MCF 10A (cell line): ENCODE results near the gene SCAMP1. TPM values are rescaled to one million over a fixed set of nuclear protein-coding genes. Genes with fewer than 3 reads are reported as not detected.

Experiments
- BruUV-seq: library from RNA; stranded (reverse); fragments of 400-500 nt; replicated peaks from 2 replicates; lab custom pipeline; 2021; lab: Mats Ljungman, UMichigan
- CTCF ChIA-PET: fragments of 300-600 bp; sonication (Branson Sonifier 250); formaldehyde crosslinking; extraction: SDS; loops from one replicate; lab custom pipeline; 2021; ENCODE audit warnings: antibody characterized with exemption, inconsistent platforms; lab: Yijun Ruan, JAX
- POLR2A ChIA-PET: fragments of 300-600, 350-650 bp; sonication (Branson Sonifier 250); formaldehyde crosslinking; extraction: SDS; loops from one replicate; lab custom pipeline; 2020; ENCODE audit warnings: antibody characterized with exemption, inconsistent platforms; lab: Yijun Ruan, JAX
- DNase-seq: peaks from one replicate; pipeline ENCODE4 v3.0.0-alpha.2; 2018; ENCODE audit not compliant: unreplicated experiment
- H3K27ac Mint-ChIP-seq: one replicate; pipeline ENCODE4 v1.8.0; 2022; ENCODE audit warnings: mild to moderate bottlenecking, low read depth, mixed read lengths; ENCODE audit not compliant: unreplicated experiment
- H3K27me3 Mint-ChIP-seq: one replicate; pipeline ENCODE4 v1.8.0; 2022; ENCODE audit warnings: mixed read lengths; ENCODE audit not compliant: insufficient read depth, unreplicated experiment
- H3K36me3 Mint-ChIP-seq: one replicate; pipeline ENCODE4 v1.8.0; 2022; ENCODE audit warnings: mild to moderate bottlenecking, moderate library complexity, mixed read lengths; ENCODE audit not compliant: insufficient read depth, unreplicated experiment
- H3K4me1 Mint-ChIP-seq: one replicate; pipeline ENCODE4 v1.8.0; 2022; ENCODE audit warnings: mixed read lengths; ENCODE audit not compliant: insufficient read depth, unreplicated experiment
- H3K4me3 Mint-ChIP-seq: one replicate; pipeline ENCODE4 v1.8.0; 2022; ENCODE audit warnings: mild to moderate bottlenecking, moderate library complexity, mixed read lengths; ENCODE audit not compliant: unreplicated experiment
- H3K9me3 Mint-ChIP-seq: one replicate; pipeline ENCODE4 v1.8.0; 2022; ENCODE audit warnings: mixed read lengths; ENCODE audit not compliant: unreplicated experiment
- intact Hi-C: fragments of 100-400 bp; cut with micrococcal nuclease; formaldehyde crosslinking; loops from 2 replicates; pipeline ENCODE4 v1.14.1; 2022
- total RNA-seq: library from RNA; stranded (reverse); gene quantifications from 2 replicates; pipeline ENCODE4 v1.2.3, GENCODE V29; 2022
- TF ChIP-seq, protein P1 (sequence below): fragments of 200-600 bp; IDR thresholded peaks from one replicate; pipeline ENCODE4 v1.8.0; 2022; ENCODE audit warnings: antibody characterized with exemption, mild to moderate bottlenecking; ENCODE audit not compliant: unreplicated experiment

The SCAMP1 gene
- total RNA-seq, 1 experiment from 2014 or later: 26.1 TPM

DNA sequence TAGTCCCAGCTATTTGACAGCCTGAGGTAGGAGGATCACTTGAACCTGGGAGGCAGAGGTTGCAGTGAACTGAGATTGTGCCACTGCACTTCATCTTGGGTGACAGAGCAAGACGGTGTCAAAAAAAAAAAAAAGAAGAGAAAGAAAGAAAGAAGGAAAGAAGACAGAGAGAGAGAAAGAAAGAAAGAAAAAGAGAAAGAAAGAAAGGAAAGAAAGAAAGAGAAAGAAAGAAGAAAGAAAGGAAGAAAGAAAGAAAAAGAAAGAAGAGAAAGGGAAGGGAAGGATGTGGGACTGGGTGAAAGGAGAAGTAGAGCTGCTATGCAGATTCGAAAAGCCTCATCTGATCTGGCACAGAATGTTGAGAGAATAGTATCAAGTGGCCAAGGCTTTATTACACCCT, 23.7 kb upstream of the SCAMP1 start:
- Mint-ChIP-seq H3K36me3 (no peaks in the 10 kb centered on the region), H3K27ac (no peak overlapping the region), H3K27me3 (no peaks in the 10 kb centered on the region), H3K4me1 (peaks cover 6% of the 10 kb centered on the region), H3K4me3 (no peak overlapping the region), H3K9me3 (peaks cover 16% of the 10 kb centered on the region)
- ChIA-PET POLR2A (interaction anchor here (0.6 kb wide), 1 partner anchor 20 kb away, joined by 3 read pairs; no protein-coding TSS in a partner anchor), CTCF (interaction anchor here (1.4 kb wide), 1 partner anchor 8 kb away, joined by 5 read pairs; no protein-coding TSS in a partner anchor)
- intact Hi-C loops: no loop called here
- TF ChIP-seq, protein P1, sequence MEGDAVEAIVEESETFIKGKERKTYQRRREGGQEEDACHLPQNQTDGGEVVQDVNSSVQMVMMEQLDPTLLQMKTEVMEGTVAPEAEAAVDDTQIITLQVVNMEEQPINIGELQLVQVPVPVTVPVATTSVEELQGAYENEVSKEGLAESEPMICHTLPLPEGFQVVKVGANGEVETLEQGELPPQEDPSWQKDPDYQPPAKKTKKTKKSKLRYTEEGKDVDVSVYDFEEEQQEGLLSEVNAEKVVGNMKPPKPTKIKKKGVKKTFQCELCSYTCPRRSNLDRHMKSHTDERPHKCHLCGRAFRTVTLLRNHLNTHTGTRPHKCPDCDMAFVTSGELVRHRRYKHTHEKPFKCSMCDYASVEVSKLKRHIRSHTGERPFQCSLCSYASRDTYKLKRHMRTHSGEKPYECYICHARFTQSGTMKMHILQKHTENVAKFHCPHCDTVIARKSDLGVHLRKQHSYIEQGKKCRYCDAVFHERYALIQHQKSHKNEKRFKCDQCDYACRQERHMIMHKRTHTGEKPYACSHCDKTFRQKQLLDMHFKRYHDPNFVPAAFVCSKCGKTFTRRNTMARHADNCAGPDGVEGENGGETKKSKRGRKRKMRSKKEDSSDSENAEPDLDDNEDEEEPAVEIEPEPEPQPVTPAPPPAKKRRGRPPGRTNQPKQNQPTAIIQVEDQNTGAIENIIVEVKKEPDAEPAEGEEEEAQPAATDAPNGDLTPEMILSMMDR: no peak
- DNase-seq: no peak
- no TSS peak for BruUV-seq

- Mint-ChIP-seq H3K4me3 (no peak overlapping the region), H3K9me3 (peaks cover 16% of the 10 kb centered on the region), H3K36me3 (no peaks in the 10 kb centered on the region), H3K27me3 (no peaks in the 10 kb centered on the region), H3K27ac (no peak overlapping the region), H3K4me1 (peaks cover 1% of the 10 kb centered on the region)
- intact Hi-C loops: no loop called here
- ChIA-PET CTCF (interaction anchor here (1.7 kb wide), 1 partner anchor 11 kb away, joined by 4 read pairs; no protein-coding TSS in a partner anchor), POLR2A (interaction anchor here (0.6 to 1.0 kb wide), 3 partner anchors 11 to 19 kb away, joined by 3 read pairs; no protein-coding TSS in a partner anchor)
- DNase-seq: no peak
- no TSS peak for BruUV-seq
- TF ChIP-seq, protein P1: no peak
These were observed 20.6 kb upstream of the SCAMP1 start for GRCh38 chr5:78339617-78340436.

DNA sequence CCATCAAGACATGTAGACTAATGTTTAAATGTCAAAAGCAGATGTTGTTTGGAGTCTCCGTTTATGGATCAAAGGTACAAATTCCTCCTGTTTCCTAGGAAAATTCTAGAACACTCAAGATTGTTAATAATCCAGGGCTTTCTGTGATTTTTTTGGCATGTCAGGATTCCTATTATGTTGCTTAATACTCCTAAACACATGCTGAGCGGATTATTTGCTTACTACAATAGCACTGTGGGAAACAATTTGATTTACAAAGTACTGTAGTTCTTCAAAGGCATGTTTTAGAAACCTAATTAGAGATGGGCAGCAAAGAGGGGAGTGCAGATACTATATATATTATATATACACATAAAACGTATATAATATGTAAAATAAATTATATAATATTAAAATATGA, 19.0 kb upstream of the SCAMP1 start:
- intact Hi-C loops: no loop called here
- Mint-ChIP-seq H3K4me1 (peaks cover 9% of the 10 kb centered on the region), H3K9me3 (peaks cover 21% of the 10 kb centered on the region), H3K27me3 (no peaks in the 10 kb centered on the region), H3K36me3 (no peaks in the 10 kb centered on the region), H3K4me3 (no peak overlapping the region), H3K27ac (no peak overlapping the region)
- no peak for DNase-seq
- BruUV-seq: no TSS peak
- CTCF ChIA-PET: interaction anchor here (1.0 kb wide), 1 partner anchor 13 kb away, joined by 3 read pairs; no protein-coding TSS in a partner anchor
- POLR2A ChIA-PET: interaction anchor here (0.6 to 1.6 kb wide), 3 partner anchors 19 to 133 kb away, joined by 4 to 5 read pairs (median 4); partner anchors contain the start of gene SCAMP1
- TF ChIP-seq, protein P1: no peak

DNA sequence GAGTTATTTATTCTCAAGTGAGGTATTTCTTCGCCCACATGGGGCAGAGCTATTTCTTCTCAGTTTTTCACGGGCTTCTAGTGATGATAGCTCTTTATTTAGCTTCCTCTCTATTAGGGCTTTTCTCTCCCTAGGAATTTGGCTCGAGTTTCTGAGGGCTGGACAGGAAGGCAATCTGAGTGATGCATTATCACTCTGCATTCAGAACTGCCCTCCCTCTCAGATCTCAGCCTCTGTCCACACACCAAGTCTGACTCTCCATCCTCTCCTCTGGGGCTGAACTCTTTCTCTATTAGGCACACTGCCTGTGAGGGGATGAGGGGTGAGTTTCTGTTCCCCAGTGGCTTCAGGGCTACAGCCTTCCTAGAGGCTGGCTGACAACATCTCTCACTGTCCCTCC, 14.9 kb upstream of the SCAMP1 start:
- TF ChIP-seq, protein P1: no peak
- Mint-ChIP-seq H3K9me3 (peaks cover 7% of the 10 kb centered on the region), H3K4me1 (peaks cover 14% of the 10 kb centered on the region), H3K4me3 (no peak overlapping the region), H3K36me3 (no peaks in the 10 kb centered on the region), H3K27me3 (no peaks in the 10 kb centered on the region), H3K27ac (peak overlapping the region; percentile 91)
- no TSS peak for BruUV-seq
- ChIA-PET CTCF (interaction anchor here (0.8 to 0.9 kb wide), 2 partner anchors 11 to 1325 kb away, joined by 3 to 5 read pairs; no protein-coding TSS in a partner anchor), POLR2A (interaction anchor here (0.6 to 1.9 kb wide), 6 partner anchors 13 to 1032 kb away, joined by 3 to 4 read pairs (median 3); partner anchors contain the start of gene AP3B1)
- intact Hi-C loops: no loop called here
- DNase-seq: peak; percentile 12
